Astrocyte (in vitro differentiated cells and primary cell): ENCODE results near the gene NAP1L4. TPM values are rescaled to one million over a fixed set of nuclear protein-coding genes. Genes with fewer than 3 reads are reported as not detected.

Source experiments
- DNase-seq: peaks from one replicate; pipeline ENCODE4 v3.0.0-alpha.2; 2010; ENCODE audit warnings: low read depth
- FAIRE-seq: peaks from 2 replicates; lab custom pipeline; 2011; peaks lifted over from hg19 to GRCh38; lab: Jason Lieb, UNC
- H2AFZ ChIP-seq: 2 replicates; pipeline ENCODE4 v1.6.0; 2012; ENCODE audit warnings: low read depth, low read length, inconsistent platforms
- H3K27ac ChIP-seq: 2 replicates; pipeline ENCODE4 v1.5.1; 2011; ENCODE audit warnings: low read depth, low read length, inconsistent platforms
- H3K27me3 ChIP-seq: 2 replicates; pipeline ENCODE4 v1.6.0; 2011; ENCODE audit warnings: low read length, inconsistent platforms; ENCODE audit not compliant: insufficient read depth
- H3K36me3 ChIP-seq: 2 replicates; pipeline ENCODE4 v1.5.1; 2011; ENCODE audit warnings: low read length, inconsistent platforms; ENCODE audit not compliant: insufficient read depth
- H3K4me1 ChIP-seq: 2 replicates; pipeline ENCODE4 v1.5.1; 2011; ENCODE audit warnings: low read length, inconsistent platforms; ENCODE audit not compliant: insufficient read depth
- H3K4me2 ChIP-seq: 2 replicates; pipeline ENCODE4 v1.6.0; 2012; ENCODE audit warnings: low read length, inconsistent platforms
- H3K4me3 ChIP-seq: 2 replicates; pipeline ENCODE4 v1.5.1; 2011; ENCODE audit warnings: low read depth, mild to moderate bottlenecking, low read length, inconsistent platforms; ENCODE audit not compliant: insufficient read depth
- H3K79me2 ChIP-seq: 2 replicates; pipeline ENCODE4 v1.6.0; 2012; ENCODE audit warnings: mild to moderate bottlenecking, low read length, inconsistent platforms; ENCODE audit not compliant: insufficient read depth
- H3K9ac ChIP-seq: 2 replicates; pipeline ENCODE4 v1.6.0; 2012; ENCODE audit warnings: mild to moderate bottlenecking, low read length, inconsistent platforms
- H3K9me3 ChIP-seq: 2 replicates; pipeline ENCODE4 v1.5.1; 2012; ENCODE audit warnings: low read depth, mild to moderate bottlenecking, low read length, inconsistent platforms; ENCODE audit not compliant: insufficient read depth
- H4K20me1 ChIP-seq: 2 replicates; pipeline ENCODE4 v1.6.0; 2012; ENCODE audit warnings: low read length, inconsistent platforms; ENCODE audit not compliant: insufficient read depth
- H3K27ac Mint-ChIP-seq: one replicate; pipeline ENCODE4 v1.8.0; 2021; ENCODE audit warnings: mild to moderate bottlenecking, mixed read lengths; ENCODE audit not compliant: unreplicated experiment
- H3K27me3 Mint-ChIP-seq: one replicate; pipeline ENCODE4 v1.8.0; 2021; ENCODE audit warnings: low read depth, mixed read lengths; ENCODE audit not compliant: unreplicated experiment
- H3K36me3 Mint-ChIP-seq: one replicate; pipeline ENCODE4 v1.8.0; 2021; ENCODE audit warnings: low read depth, mixed read lengths; ENCODE audit not compliant: unreplicated experiment
- H3K4me1 Mint-ChIP-seq: one replicate; pipeline ENCODE4 v1.8.0; 2021; ENCODE audit warnings: low read depth, mixed read lengths; ENCODE audit not compliant: unreplicated experiment
- H3K4me3 Mint-ChIP-seq: one replicate; pipeline ENCODE4 v1.8.0; 2021; ENCODE audit warnings: mild to moderate bottlenecking, moderate library complexity, mixed read lengths; ENCODE audit not compliant: unreplicated experiment
- H3K9me3 Mint-ChIP-seq: one replicate; pipeline ENCODE4 v1.8.0; 2021; ENCODE audit warnings: mild to moderate bottlenecking, mixed read lengths; ENCODE audit not compliant: unreplicated experiment
- EZH2 ChIP-seq: IDR thresholded peaks from 2 replicates; pipeline ENCODE4 v1.6.1; 2012; ENCODE audit warnings: mild to moderate bottlenecking, low read length, inconsistent platforms; ENCODE audit not compliant: insufficient read depth
- total RNA-seq: library from RNA; stranded (reverse); gene quantifications from 2 replicates; pipeline ENCODE4 v1.2.1, GENCODE V29; 2021
- TF ChIP-seq, protein P1 (sequence below): IDR thresholded peaks from 2 replicates; pipeline ENCODE4 v1.5.1; 2011; ENCODE audit warnings: low read depth, mild to moderate bottlenecking, inconsistent platforms, low read length, moderate library complexity; ENCODE audit not compliant: insufficient read depth

NAP1L4 gene
- total RNA-seq, 1 donor from 2014 or later = 153 TPM

DNA sequence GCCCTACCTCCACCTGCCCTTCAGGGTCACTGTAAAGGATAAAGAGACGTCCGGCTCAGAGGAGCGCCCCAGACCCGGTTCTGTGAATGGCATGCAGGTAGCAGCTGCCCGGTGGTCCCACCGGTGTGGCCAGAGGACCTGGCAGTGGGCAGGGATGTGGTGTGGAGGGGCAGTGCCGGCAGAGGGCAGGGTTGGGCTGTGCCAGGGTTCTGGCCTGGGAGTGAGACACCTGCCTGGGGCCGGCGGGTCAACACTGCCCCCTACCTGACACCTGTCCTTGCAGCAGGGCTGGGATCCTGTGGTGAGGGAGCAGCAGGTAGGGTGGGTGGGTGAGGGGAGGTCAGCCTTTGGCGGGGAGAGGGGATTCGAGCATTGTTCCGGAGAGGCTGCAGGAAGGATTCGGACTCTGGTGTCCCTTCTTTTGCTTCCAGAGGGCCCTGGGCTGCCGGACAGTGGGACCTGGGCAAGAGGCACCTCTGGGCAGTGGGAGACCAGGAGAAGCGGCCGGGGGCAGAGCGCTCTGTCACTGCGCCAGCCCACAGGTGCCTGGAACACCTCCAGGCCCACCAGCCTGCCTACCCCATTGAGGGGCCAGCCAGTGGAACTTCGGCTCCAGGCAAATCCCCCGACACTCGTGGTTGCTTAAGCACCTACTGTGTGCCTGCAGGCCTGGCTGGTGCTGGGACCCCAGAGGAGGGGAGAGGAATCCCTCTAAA is 61.3 kb downstream of the NAP1L4 start:
- H4K20me1 ChIP-seq = peaks cover 28% of the 10 kb centered on the region
- H3K79me2 ChIP-seq = peaks cover 30% of the 10 kb centered on the region
- Mint-ChIP-seq H3K9me3 (no peaks in the 10 kb centered on the region), H3K36me3 (no peaks in the 10 kb centered on the region), H3K4me3 (peak overlapping the region; percentile 73), H3K4me1 (peaks cover 12% of the 10 kb centered on the region), H3K27ac (peak overlapping the region; percentile 72), H3K27me3 (no peaks in the 10 kb centered on the region)
- H3K4me2 ChIP-seq = peak overlapping the region; percentile 97
- H2AFZ ChIP-seq = peak overlapping the region; percentile 33
- H3K27ac ChIP-seq = peak overlapping the region; percentile 87
- no peaks in the 10 kb centered on the region for H3K27me3 ChIP-seq
- TF ChIP-seq, protein P1, sequence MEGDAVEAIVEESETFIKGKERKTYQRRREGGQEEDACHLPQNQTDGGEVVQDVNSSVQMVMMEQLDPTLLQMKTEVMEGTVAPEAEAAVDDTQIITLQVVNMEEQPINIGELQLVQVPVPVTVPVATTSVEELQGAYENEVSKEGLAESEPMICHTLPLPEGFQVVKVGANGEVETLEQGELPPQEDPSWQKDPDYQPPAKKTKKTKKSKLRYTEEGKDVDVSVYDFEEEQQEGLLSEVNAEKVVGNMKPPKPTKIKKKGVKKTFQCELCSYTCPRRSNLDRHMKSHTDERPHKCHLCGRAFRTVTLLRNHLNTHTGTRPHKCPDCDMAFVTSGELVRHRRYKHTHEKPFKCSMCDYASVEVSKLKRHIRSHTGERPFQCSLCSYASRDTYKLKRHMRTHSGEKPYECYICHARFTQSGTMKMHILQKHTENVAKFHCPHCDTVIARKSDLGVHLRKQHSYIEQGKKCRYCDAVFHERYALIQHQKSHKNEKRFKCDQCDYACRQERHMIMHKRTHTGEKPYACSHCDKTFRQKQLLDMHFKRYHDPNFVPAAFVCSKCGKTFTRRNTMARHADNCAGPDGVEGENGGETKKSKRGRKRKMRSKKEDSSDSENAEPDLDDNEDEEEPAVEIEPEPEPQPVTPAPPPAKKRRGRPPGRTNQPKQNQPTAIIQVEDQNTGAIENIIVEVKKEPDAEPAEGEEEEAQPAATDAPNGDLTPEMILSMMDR = no peak
- TF ChIP-seq EZH2 = no peak
- no peaks in the 10 kb centered on the region for H3K36me3 ChIP-seq
- peaks cover 45% of the 10 kb centered on the region for H3K4me1 ChIP-seq
- no peaks in the 10 kb centered on the region for H3K9me3 ChIP-seq
- peak overlapping the region; percentile 76 for H3K9ac ChIP-seq
- FAIRE-seq (no peak), DNase-seq (no peak)
- peak overlapping the region; percentile 48 for H3K4me3 ChIP-seq

DNA sequence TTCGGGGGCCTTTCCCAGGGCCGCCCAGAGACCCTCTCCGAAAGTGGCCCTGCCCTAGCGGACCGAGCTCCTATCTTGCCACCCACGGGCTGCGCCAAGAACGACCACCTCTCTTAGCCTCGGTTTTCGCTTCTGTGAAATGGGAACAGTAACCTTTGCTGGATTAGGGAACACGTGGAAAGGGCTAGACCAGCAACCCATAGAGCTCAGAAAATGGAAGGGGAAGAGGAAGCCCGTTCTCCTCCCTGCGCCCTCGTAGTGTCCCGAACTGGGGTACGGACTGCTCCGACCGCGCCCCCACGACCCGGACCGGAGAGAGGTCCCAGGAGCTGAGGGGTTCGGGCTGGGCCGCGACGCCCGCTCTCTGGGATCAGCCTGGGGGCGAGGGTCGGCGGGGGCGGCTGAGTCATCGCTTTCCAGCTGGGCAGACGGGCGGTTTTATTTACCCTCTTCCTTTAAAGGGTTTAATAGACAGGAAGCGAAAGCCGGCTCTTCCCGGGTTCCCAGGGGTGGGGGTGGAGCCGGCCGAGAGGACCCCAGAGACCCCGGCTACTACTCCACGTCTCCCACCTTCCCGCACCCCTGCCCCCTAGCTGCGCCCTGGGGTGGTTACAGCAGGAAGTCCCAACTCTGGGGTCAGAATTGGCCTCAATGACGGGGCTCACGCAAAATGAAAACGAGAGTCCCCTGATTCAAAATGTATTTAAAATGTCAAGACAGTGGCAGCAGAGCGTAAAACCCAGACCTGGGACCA is 62.0 kb downstream of the NAP1L4 start:
- peaks cover 32% of the 10 kb centered on the region for H3K79me2 ChIP-seq
- Mint-ChIP-seq H3K27ac (peak overlapping the region; percentile 81), H3K36me3 (no peaks in the 10 kb centered on the region), H3K4me1 (peaks cover 12% of the 10 kb centered on the region), H3K9me3 (no peaks in the 10 kb centered on the region), H3K4me3 (peak overlapping the region; percentile 76), H3K27me3 (no peaks in the 10 kb centered on the region)
- peak overlapping the region; percentile 48 for H3K4me3 ChIP-seq
- H2AFZ ChIP-seq = peak overlapping the region; percentile 33
- H3K36me3 ChIP-seq = no peaks in the 10 kb centered on the region
- peak overlapping the region; percentile 97 for H3K4me2 ChIP-seq
- no peaks in the 10 kb centered on the region for H3K27me3 ChIP-seq
- DNase-seq (no peak), FAIRE-seq (no peak)
- H4K20me1 ChIP-seq = peaks cover 33% of the 10 kb centered on the region
- H3K9me3 ChIP-seq = no peaks in the 10 kb centered on the region
- peak overlapping the region; percentile 87 for H3K27ac ChIP-seq
- H3K4me1 ChIP-seq = peaks cover 45% of the 10 kb centered on the region
- H3K9ac ChIP-seq = peak overlapping the region; percentile 76
- TF ChIP-seq, protein P1 = peak; percentile 4
- TF ChIP-seq EZH2 = no peak
